ENCODE measurements around the gene ENTPD3. TPM values are rescaled to one million over a fixed set of nuclear protein-coding genes. Genes with fewer than 3 reads are reported as not detected.

Gene ENTPD3
- total RNA-seq, 4 donors from 2014 or later: 0.88 to 4.9 (median 2.1) TPM

- Histone ChIP-seq H3K27ac (no peak overlapping the region), H3K27me3 (no peaks in the 10 kb centered on the region), H3K4me1 (no peaks in the 10 kb centered on the region), H3K36me3 (peaks cover 0 to 3% of the 10 kb centered on the region in 2 donors), H3K9me3 (no peaks in the 10 kb centered on the region), H3K4me3 (no peak overlapping the region)
- no peak for DNase-seq
- intact Hi-C loops (cut with DNase I; ENCODE audit: low total_unique reads): no loop called here
- no peak for TF ChIP-seq POLR2A (IDR thresholded peaks at IDR 0.05)
- no peak for TF ChIP-seq CTCF (IDR thresholded peaks at IDR 0.05)
Observed at GRCh38 chr3:40350529-40350928, 36.5 kb upstream of the ENTPD3 start.

GRCh38 chr3:40355410-40355809, 31.6 kb upstream of the ENTPD3 start:
- Histone ChIP-seq H3K4me1 (no peaks in the 10 kb centered on the region), H3K27me3 (no peaks in the 10 kb centered on the region), H3K9me3 (no peaks in the 10 kb centered on the region), H3K36me3 (no peaks in the 10 kb centered on the region), H3K27ac (no peak overlapping the region), H3K4me3 (no peak overlapping the region)
- TF ChIP-seq CTCF (IDR thresholded peaks at IDR 0.05) (no peak), POLR2A (IDR thresholded peaks at IDR 0.05) (no peak)
- intact Hi-C loops (cut with DNase I; ENCODE audit: low total_unique reads): no loop called here
- no peak for DNase-seq

GRCh38 chr3:40358454-40358853, 28.5 kb upstream of the ENTPD3 start:
- TF ChIP-seq POLR2A (IDR thresholded peaks at IDR 0.05): no peak
- TF ChIP-seq CTCF (IDR thresholded peaks at IDR 0.05): no peak
- H3K9me3 ChIP-seq: no peaks in the 10 kb centered on the region
- H3K4me3 ChIP-seq: no peak overlapping the region
- intact Hi-C loops (cut with DNase I; ENCODE audit: low total_unique reads): no loop called here
- no peak for DNase-seq
- H3K36me3 ChIP-seq: no peaks in the 10 kb centered on the region
- no peaks in the 10 kb centered on the region for H3K27me3 ChIP-seq
- no peaks in the 10 kb centered on the region for H3K4me1 ChIP-seq
- H3K27ac ChIP-seq: no peak overlapping the region

GRCh38 chr3:40363674-40364073, 23.3 kb upstream of the ENTPD3 start:
- no peaks in the 10 kb centered on the region for H3K36me3 ChIP-seq
- no peak overlapping the region for H3K27ac ChIP-seq
- no peaks in the 10 kb centered on the region for H3K27me3 ChIP-seq
- H3K4me1 ChIP-seq: no peaks in the 10 kb centered on the region
- DNase-seq: no peak
- H3K9me3 ChIP-seq: no peaks in the 10 kb centered on the region
- no peak overlapping the region for H3K4me3 ChIP-seq
- TF ChIP-seq CTCF (IDR thresholded peaks at IDR 0.05) (no peak), POLR2A (IDR thresholded peaks at IDR 0.05) (no peak)
- intact Hi-C loops (cut with DNase I; ENCODE audit: low total_unique reads): no loop called here

GRCh38 chr3:40366203-40367162, 20.5 kb upstream of the ENTPD3 start:
- H3K27me3 ChIP-seq: no peaks in the 10 kb centered on the region
- H3K27ac ChIP-seq: no peak overlapping the region
- H3K9me3 ChIP-seq: no peaks in the 10 kb centered on the region
- DNase-seq: no peak
- no peak for TF ChIP-seq POLR2A (IDR thresholded peaks at IDR 0.05)
- no peak overlapping the region for H3K4me3 ChIP-seq
- no peaks in the 10 kb centered on the region for H3K4me1 ChIP-seq
- intact Hi-C loops (cut with DNase I; ENCODE audit: low total_unique reads): no loop called here
- no peaks in the 10 kb centered on the region for H3K36me3 ChIP-seq
